ENCODE data around the gene TOR1AIP1. TPM values are rescaled to one million over a fixed set of nuclear protein-coding genes. Genes with fewer than 3 reads are reported as not detected.
A peak's percentile ranks its signal among the peaks of the same experiment; 100 is the strongest.
"Not testable (repeated sequence)": the region's sequence is repeated elsewhere in the genome, so short reads cannot be mapped to it uniquely, and the experiment has no call there.

Gene TOR1AIP1
- total RNA-seq, 1 donor: 78.2 TPM

- H3K27me3 ChIP-seq (ENCODE audit: insufficient read depth, low read length): no peaks in the 10 kb centered on the region
- peaks cover 63% of the 10 kb centered on the region for H3K79me2 ChIP-seq (ENCODE audit: insufficient read depth, low read length)
- H3K9me3 ChIP-seq (ENCODE audit: low read depth, low read length): no peaks in the 10 kb centered on the region
- DNase-seq (ENCODE audit: insufficient read length, low spot score, missing footprints): peak; percentile 89
- H4K20me1 ChIP-seq (ENCODE audit: insufficient read depth, low read length): peaks cover 21% of the 10 kb centered on the region
- H3K4me1 ChIP-seq (ENCODE audit: insufficient read depth, low read length): peaks cover 17% of the 10 kb centered on the region
- H2AFZ ChIP-seq (ENCODE audit: low read length): peak within 1 kb of the TSS; percentile 100
- peak within 1 kb of the TSS; percentile 91 for H3K4me2 ChIP-seq (ENCODE audit: insufficient read depth, low read length)
- no peak for TF ChIP-seq CTCF (IDR thresholded peaks at IDR 0.05; ENCODE audit: extremely low read depth, low read depth, low read length)
- H3K27ac ChIP-seq (ENCODE audit: low read depth, low read length): peak within 1 kb of the TSS; percentile 89
- H3K4me3 ChIP-seq (ENCODE audit: insufficient read depth, low read length): peak within 1 kb of the TSS; percentile 86
- H3K36me3 ChIP-seq (ENCODE audit: insufficient read depth, low read length): no peaks in the 10 kb centered on the region
Measured at GRCh38 chr1:179954493-179955286, 72.6 kb downstream of the TOR1AIP1 start, which contains the start of gene CEP350. CEP350 (plus strand) TSS chr1:179954810; CDS start chr1:179986182, 31,372 bp downstream.

GRCh38 chr1:179955287-179955680, 73.2 kb downstream of the TOR1AIP1 start:
- H4K20me1 ChIP-seq (ENCODE audit: insufficient read depth, low read length): peaks cover 23% of the 10 kb centered on the region
- H3K9me3 ChIP-seq (ENCODE audit: low read depth, low read length): no peaks in the 10 kb centered on the region
- TF ChIP-seq CTCF (IDR thresholded peaks at IDR 0.05; ENCODE audit: extremely low read depth, low read depth, low read length): no peak
- peak overlapping the region; percentile 89 for H3K27ac ChIP-seq (ENCODE audit: low read depth, low read length)
- H2AFZ ChIP-seq (ENCODE audit: low read length): peak overlapping the region; percentile 89
- no peaks in the 10 kb centered on the region for H3K36me3 ChIP-seq (ENCODE audit: insufficient read depth, low read length)
- H3K79me2 ChIP-seq (ENCODE audit: insufficient read depth, low read length): peaks cover 69% of the 10 kb centered on the region
- DNase-seq (ENCODE audit: insufficient read length, low spot score, missing footprints): peak; percentile 44
- peak overlapping the region; percentile 86 for H3K4me3 ChIP-seq (ENCODE audit: insufficient read depth, low read length)
- peak overlapping the region; percentile 86 for H3K4me2 ChIP-seq (ENCODE audit: insufficient read depth, low read length)
- H3K4me1 ChIP-seq (ENCODE audit: insufficient read depth, low read length): peaks cover 17% of the 10 kb centered on the region
- no peaks in the 10 kb centered on the region for H3K27me3 ChIP-seq (ENCODE audit: insufficient read depth, low read length)

DNA sequence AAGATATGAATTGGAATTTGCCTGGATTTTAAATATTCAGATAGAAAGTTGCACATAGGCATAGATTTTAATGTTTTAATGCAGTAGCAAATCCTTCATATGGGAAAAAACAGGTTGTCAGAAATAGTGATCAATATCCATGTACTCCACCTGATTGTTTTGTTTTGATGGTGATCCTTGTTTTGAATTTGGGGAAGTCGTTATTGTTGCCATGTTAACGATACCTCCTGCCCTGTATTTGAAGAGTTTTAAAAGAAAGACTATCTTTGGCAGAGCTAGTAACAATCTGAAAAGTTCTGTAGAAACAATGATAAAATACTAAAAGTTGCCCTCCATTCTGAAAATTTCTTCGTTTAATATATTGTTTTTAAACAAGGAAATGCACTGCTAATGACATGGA, 73.6 kb downstream of the TOR1AIP1 start:
- no peaks in the 10 kb centered on the region for H3K9me3 ChIP-seq (ENCODE audit: low read depth, low read length)
- H3K27me3 ChIP-seq (ENCODE audit: insufficient read depth, low read length): no peaks in the 10 kb centered on the region
- DNase-seq (ENCODE audit: insufficient read length, low spot score, missing footprints): no peak
- H3K27ac ChIP-seq (ENCODE audit: low read depth, low read length): peak overlapping the region; percentile 89
- TF ChIP-seq CTCF (IDR thresholded peaks at IDR 0.05; ENCODE audit: extremely low read depth, low read depth, low read length): no peak
- H3K4me3 ChIP-seq (ENCODE audit: insufficient read depth, low read length): peak overlapping the region; percentile 86
- H3K36me3 ChIP-seq (ENCODE audit: insufficient read depth, low read length): no peaks in the 10 kb centered on the region
- H3K79me2 ChIP-seq (ENCODE audit: insufficient read depth, low read length): peaks cover 73% of the 10 kb centered on the region
- H2AFZ ChIP-seq (ENCODE audit: low read length): no peak overlapping the region
- H4K20me1 ChIP-seq (ENCODE audit: insufficient read depth, low read length): peaks cover 23% of the 10 kb centered on the region
- peaks cover 17% of the 10 kb centered on the region for H3K4me1 ChIP-seq (ENCODE audit: insufficient read depth, low read length)
- H3K4me2 ChIP-seq (ENCODE audit: insufficient read depth, low read length): peak overlapping the region; percentile 86

- Histone ChIP-seq H3K4me1 (ENCODE audit: insufficient read depth, low read length) (peaks cover 17% of the 10 kb centered on the region), H3K4me3 (ENCODE audit: insufficient read depth, low read length) (no peak overlapping the region), H4K20me1 (ENCODE audit: insufficient read depth, low read length) (peaks cover 28% of the 10 kb centered on the region), H3K27me3 (ENCODE audit: insufficient read depth, low read length) (no peaks in the 10 kb centered on the region), H2AFZ (ENCODE audit: low read length) (no peak overlapping the region), H3K27ac (ENCODE audit: low read depth, low read length) (no peak overlapping the region), H3K9me3 (ENCODE audit: low read depth, low read length) (no peaks in the 10 kb centered on the region), H3K36me3 (ENCODE audit: insufficient read depth, low read length) (no peaks in the 10 kb centered on the region), H3K4me2 (ENCODE audit: insufficient read depth, low read length) (no peak overlapping the region), H3K79me2 (ENCODE audit: insufficient read depth, low read length) (peaks cover 98% of the 10 kb centered on the region)
- DNase-seq (ENCODE audit: insufficient read length, low spot score, missing footprints): no peak
- TF ChIP-seq CTCF (IDR thresholded peaks at IDR 0.05; ENCODE audit: extremely low read depth, low read depth, low read length): no peak
Measured at GRCh38 chr1:179958359-179958758, 76.3 kb downstream of the TOR1AIP1 start.

DNA sequence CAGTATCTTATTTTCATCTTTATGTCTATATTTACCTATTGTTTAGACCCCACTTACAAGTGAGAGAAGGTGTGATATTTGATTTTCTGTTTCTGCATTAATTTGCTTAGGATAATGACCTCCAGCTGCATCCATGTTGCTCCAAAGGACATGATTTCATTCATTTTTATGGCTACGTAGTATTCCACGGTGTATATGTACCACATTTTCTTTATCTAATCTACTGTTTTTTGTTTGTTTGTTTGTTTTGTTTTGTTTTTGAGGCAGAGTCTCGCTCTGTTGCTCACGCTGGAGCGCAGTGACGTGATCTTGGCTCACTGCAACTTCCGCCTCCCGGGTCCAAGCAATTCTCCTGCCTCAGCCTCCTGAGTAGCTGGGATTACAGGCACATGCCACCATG, 80.1 kb downstream of the TOR1AIP1 start:
- H3K9me3 ChIP-seq (ENCODE audit: low read depth, low read length); H3K4me3 ChIP-seq (ENCODE audit: insufficient read depth, low read length); DNase-seq (ENCODE audit: insufficient read length, low spot score, missing footprints); H3K36me3 ChIP-seq (ENCODE audit: insufficient read depth, low read length); H3K4me2 ChIP-seq (ENCODE audit: insufficient read depth, low read length); H3K27ac ChIP-seq (ENCODE audit: low read depth, low read length); H3K4me1 ChIP-seq (ENCODE audit: insufficient read depth, low read length); H2AFZ ChIP-seq (ENCODE audit: low read length); H3K27me3 ChIP-seq (ENCODE audit: insufficient read depth, low read length): not testable (repeated sequence)
- Histone ChIP-seq H3K79me2 (ENCODE audit: insufficient read depth, low read length) (peaks cover 99% of the 10 kb centered on the region), H4K20me1 (ENCODE audit: insufficient read depth, low read length) (peaks cover 11% of the 10 kb centered on the region)
